GM18505 (cell line): ENCODE measurements around the gene HOXB7.

ENCODE experiments used
- ATAC-seq: cut with Tn5 transposase; IDR thresholded peaks from one replicate; pipeline ENCODE4 v1.9.1; 2021; ENCODE audit not compliant: unreplicated experiment
- POLR2A ChIP-seq: IDR thresholded peaks from 4 replicates; pipeline ENCODE4 v1.6.1; 2011; ENCODE audit warnings: borderline replicate concordance; ENCODE audit not compliant: insufficient read depth, insufficient read length; ENCODE audit errors: extremely low read depth

Gene HOXB7

DNA sequence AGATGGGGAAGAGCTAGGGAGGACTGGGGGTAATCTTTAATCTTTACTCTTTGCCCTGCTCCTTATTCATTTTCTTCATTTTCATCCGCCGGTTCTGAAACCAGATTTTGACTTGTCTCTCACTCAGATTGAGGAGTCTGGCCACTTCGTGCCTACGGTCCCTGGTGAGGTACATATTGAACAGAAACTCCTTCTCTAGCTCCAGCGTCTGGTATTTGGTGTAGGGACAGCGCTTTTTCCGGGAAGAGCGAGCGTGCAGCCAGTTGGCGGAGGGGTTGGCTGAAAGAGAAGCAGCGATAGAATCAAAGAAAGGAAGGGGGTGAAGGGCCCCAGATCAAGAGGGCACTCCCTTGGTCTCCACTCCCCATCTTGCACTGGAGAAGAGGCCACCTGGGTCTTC, 12.0 kb upstream of the HOXB7 start:
- no peak for TF ChIP-seq POLR2A
- ATAC-seq = no peak

DNA sequence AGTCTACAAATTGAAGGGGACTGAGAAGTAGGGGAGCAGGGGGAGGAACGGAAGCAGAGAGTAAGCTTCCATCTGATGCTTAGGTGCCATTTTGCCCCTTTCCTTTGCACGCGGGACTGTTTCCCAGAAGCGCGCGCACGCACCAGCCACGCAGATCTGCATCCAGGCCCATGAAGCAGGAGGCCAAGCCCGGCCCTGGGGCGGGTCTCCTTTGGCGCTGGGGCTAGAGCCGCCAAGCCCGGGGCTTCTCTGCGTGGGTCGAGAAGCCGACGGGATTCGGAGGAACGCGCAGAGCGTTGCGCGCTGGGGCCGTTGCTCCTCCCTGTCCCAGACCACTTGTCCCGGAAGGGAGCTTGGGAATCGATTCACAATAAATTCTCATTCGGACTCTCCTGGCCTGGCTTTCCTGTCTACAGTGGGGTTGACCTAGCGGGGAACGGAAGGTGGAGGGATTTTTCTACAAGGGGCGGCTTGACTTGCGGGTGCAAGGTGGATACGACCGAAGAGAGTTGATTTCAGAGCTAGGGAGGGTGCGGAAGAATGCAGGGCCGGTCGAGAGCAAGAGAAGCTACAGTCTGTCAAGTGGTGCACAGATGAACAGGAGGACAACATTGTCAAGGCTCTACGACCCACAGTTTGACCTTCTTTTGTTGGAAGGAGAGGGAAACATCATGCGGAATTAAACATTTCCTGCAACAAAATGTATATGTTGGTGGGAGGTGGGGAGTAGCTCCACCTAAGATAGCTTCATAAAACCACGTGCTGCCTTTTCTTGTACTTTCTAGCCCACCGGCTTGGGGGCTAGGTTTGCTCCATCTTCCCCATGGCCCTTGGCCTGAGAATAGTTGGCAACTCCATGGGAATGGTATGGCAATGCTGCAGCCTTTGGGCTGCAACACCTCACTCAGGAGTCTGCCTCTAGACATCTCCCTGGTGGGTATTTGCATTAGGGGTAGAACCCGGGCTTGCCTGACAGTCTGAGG, 10.9 kb upstream of the HOXB7 start:
- no peak for ATAC-seq
- no peak for TF ChIP-seq POLR2A

- TF ChIP-seq POLR2A = no peak
- no peak for ATAC-seq
Measured at GRCh38 chr17:48620461-48621139, 9.8 kb upstream of the HOXB7 start.

DNA sequence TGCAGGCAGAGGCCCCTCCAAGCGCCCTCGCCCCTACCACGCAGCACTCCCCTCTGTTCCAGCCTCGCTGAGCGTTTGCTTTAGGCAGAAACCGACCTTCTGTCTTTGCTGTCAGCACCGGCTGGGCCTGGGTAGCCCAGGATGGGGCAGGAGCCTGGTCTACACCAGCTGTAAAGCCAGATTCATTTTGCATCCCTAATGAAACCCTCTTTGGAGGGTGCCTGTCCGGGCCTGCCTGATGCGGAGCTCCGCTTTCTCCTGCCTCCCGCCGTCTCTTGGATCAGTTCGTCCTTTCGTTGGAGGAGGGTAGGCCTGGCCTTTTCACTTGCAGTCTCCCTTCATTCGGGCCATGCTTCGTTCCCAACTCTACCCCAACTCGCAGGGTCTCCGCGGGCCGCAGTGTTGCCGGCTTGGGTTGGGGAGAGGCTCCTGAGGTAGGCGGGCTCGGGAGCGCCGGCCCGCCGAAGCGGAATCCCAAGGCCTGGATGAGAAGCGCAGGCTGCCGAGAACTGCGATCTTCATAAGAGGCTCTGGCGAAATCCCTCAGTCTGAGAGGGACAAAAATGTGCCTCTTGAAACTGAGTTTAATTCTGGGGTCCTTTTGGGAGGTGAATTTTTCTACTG, 9.1 kb upstream of the HOXB7 start:
- no peak for ATAC-seq

DNA sequence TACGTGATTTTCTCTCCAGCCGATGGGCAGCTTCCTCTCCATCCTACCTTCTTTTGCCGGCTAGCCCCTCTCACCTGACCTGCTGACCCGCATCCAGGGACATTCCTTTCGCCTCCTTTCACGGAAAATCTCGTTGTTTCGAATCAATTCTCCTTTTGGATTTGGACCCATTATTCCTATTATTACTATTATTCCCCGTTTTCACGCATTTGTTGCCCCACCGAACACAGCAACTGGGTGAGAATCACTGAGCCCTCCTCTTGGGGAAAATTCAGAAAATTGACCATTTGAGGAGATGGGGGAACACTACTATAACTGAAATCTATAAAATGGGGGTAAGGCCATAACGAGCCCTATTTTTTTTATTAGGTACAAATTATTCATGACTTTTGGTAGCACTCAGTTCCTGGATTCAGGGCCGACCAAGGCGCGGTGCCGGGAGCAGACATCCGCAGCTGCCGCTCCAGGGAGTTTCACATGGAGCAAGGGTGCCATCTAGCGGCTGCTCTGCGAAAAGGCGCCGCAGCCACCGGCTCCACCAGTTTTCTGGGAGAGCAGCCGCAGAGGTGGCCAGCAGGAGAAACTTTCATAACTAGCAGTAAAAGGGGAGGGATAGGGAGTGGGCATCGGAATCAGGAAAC, 7.6 kb upstream of the HOXB7 start:
- no peak for ATAC-seq
- TF ChIP-seq POLR2A = no peak

More for the DNA sequence above, 9.1 kb upstream of the HOXB7 start:
- TF ChIP-seq POLR2A = no peak

DNA sequence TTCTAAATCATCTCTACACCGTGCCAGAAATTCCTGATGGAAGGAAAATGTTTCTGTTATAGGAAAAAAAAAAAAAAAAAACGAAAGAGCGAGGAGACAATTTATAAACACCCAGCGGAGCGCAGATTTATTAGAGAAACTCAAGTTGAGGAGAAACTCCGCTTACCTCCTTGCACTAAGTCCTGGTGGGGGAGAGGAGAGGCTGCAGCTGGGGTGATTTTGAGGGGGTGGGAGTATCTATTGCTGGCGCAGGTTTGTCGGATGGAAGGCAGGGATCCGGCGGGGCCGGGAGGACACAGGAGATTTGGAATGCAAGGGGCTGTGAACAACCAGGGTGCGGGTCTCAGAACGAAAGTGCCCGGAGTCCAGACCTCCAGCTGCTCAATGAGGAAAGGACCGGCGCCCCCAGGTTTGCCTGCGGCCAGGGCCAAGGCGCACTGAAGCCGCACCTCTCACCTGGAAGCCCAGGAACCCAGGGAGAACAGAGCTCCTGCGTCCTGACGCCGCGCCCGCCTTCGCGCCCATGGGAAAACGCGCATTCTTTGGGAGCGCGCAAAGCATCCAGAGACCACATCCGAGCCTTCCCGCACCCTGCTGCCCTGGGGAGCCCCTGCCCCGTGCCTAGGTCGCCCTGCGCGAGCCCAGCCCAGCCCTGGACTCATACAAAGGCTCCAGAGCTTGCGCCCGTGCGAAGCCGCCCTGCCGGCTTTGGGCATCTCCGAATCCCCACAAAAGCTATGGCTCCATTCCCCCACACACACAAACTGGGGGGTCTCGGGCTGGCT, 6.8 kb upstream of the HOXB7 start:
- no peak for TF ChIP-seq POLR2A
- no peak for ATAC-seq

GRCh38 chr17:48616717-48617470, 6.1 kb upstream of the HOXB7 start:
- no peak for TF ChIP-seq POLR2A
- ATAC-seq = no peak

DNA sequence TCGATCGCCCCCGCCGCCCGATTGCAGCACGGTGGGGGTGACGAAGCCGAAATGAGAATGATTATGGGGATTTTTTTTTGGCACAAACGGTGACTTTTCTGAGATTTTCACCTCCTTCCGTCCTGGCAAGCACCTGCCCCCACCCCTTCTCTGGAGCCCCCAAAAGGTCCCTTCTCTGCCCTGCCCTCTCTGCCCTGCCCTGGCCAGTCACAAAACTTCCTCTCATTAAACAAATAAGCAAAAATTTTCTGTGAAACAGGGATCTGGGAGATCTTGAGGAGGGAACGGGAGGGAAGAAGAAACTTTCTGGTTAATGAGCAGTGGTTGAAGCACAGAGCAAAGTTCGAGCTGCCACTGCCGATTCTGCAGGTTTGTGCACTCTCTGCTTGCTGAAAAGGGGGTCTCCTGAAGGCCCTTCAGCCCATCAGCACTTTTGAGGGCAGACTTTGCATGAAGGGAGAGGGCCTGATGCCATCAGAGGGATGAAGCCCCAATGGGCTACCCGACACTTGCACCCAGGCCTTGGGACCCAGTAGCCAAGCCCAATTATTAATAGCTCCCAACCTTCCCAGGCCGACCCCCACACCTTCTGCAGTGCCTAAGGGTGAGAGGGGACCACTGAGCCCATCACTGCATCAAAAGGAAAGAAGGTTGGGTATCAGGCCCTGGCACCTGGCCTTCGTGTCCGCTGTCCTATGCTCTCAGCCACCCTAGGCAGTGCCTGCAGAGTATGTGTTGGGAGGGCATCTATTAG, 5.3 kb upstream of the HOXB7 start:
- ATAC-seq = no peak
- no peak for TF ChIP-seq POLR2A

DNA sequence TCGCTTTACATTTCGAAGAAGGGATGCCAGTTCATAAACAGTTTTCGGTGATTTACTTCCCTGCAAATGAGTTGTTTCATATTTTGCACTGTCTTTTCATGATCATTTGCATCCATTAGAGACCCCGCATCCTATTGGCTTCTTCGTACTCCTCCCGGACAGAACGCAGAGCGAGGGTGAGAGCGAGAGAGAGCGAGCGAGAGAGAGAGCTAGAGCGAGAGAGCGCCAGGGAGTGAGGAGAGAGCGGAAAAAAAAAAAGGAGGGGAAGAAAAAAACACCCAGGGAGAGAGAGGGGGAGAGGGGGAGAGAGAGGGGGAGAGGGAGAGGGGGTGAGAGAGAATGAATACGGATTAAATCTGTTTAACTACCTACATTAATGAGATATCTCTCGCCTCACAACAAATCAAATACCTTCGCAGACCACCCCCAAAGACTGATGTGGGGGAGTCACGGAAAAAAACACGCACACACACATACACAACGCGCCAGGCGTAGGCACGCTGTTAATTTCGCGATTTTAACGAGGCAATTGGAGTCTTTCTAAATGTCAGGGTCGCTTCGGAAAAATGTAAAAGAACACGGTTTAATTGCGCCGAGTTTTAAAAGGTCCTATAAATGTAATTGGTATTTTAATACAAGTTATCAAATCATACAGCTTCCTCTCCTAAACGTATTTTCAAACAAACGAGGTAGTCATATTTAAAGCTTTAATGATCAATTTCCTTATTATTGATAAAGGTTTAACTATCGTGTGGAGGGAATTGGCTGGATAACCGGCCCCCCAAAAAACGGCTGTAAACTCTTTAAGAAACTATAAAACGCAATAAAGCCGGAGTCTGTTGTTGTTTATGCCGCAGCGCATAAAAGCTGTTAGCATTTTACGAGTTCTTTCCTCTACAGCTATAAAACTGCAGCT, 4.5 kb upstream of the HOXB7 start, which contains the start of gene HOXB8:
HOXB8 (minus strand) TSS at position 246 of the 916 bp plus-strand sequence. CDS start 588 bp downstream, outside the sequence.
- ATAC-seq = no peak
- TF ChIP-seq POLR2A = no peak

DNA sequence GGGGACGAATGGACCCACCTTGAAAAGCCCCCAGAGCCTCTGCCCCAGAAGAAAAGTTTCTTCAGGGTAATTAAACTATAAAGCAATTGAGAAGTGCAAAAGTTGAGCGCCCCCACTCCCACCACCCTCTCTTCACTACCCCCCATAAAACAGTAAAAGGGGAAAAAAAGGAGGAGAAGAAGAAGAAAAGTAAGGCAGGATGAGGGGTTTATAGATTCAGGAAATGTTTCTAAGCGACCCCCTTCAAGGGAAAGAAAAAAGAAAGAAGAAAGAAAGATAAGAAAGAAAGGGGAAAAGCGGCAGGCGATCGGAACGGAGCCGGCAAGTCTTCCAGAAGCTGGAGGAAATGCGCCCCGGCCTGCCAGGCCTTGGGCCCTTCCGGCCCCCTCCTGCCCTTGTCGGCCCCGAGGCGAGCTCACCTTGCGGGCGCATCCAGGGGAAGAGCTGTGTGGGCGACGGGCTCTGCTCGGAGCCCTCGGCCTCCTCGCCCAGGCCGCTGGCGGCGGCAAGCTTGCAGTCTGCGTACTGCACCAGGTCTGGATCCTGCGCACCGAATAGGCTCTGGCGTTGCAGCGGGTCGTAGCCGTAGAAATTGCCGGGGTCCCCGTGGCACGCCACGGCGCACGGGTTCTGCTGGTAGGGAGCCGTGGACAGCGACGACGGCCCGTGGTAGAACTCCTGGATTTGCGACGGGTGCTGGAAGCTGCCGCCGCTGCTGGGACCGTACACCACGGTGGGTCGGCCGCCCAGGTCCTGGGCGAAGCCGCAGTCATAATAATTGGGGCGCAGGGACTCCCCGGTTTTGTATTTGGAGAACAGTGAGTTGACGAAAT, 3.3 kb upstream of the HOXB7 start:
- no peak for ATAC-seq
- TF ChIP-seq POLR2A = no peak
